HG03469 (cell line): ENCODE data around the gene SYS1.
"Not testable (repeated sequence)": the region's sequence is repeated elsewhere in the genome, so short reads cannot be mapped to it uniquely, and the experiment has no call there.

Experiments
- ATAC-seq: cut with Tn5 transposase; IDR thresholded peaks from one replicate; pipeline ENCODE4 v1.9.1; 2021; ENCODE audit warnings: mild to moderate bottlenecking, moderate library complexity, moderate number of reproducible peaks; ENCODE audit not compliant: unreplicated experiment

Gene SYS1

GRCh38 chr20:45339084-45339483 lies 23.9 kb upstream of the SYS1 start:
- no peak for ATAC-seq

GRCh38 chr20:45339799-45340198 lies 23.2 kb upstream of the SYS1 start:
- ATAC-seq = no peak

- no peak for ATAC-seq
These were observed 22.6 kb upstream of the SYS1 start for GRCh38 chr20:45340236-45340847.

GRCh38 chr20:45340951-45341350 lies 22.0 kb upstream of the SYS1 start:
- ATAC-seq = no peak

DNA sequence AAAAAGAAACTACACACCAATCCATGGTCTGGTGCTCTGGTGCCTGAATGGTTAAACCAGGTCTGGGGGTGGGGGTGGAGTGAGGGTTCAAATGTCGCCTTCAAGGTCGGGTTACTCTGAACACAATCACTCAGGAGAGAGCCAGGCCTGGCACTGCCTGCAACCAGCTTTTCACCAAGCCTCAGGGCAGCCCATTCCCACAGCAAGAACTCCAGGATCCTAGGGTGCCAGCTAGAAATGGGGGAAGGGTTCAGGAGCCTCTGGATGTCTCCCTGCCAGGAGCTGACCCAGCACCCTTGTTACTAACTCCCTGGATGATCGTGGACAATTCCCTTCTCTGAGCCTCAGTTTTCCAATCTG lies 21.4 kb upstream of the SYS1 start:
- no peak for ATAC-seq

GRCh38 chr20:45341939-45342854 lies 20.8 kb upstream of the SYS1 start:
- no peak for ATAC-seq

DNA sequence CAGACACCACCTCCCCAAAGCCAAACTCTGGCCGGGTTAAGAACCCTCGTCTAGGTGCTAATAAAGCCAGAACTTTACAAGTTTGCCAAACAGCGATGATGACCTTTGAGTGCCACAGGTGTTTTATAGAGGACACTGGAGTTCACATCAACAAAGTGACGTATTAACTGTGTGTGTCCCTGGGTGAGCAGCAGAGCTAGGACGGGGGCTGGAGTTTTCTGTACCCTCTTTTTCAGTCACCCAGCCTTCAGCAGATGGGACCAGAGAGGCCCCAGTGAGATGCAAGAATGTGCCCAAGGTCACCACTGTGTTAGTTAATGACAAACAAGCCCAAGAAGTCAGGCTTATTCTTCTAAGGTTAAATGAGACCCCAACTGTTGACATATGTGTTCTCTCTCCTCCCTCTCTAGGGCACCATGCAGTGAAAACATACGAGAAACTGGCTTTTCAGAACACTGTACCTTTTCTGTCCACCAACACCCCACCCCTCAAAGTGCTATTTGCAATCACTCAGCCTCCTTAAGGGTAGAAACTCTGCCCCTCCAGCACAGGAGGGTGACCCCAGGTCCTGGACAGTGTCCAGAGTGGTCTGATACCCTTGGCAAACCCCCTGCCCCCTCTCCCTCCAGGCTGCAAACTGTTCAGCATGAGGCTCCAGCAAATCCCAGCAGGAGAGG lies 20.0 kb upstream of the SYS1 start:
- ATAC-seq = no peak

- no peak for ATAC-seq
These were observed 19.3 kb upstream of the SYS1 start for GRCh38 chr20:45343532-45344167.

GRCh38 chr20:45344168-45344860 lies 18.6 kb upstream of the SYS1 start:
- no peak for ATAC-seq

DNA sequence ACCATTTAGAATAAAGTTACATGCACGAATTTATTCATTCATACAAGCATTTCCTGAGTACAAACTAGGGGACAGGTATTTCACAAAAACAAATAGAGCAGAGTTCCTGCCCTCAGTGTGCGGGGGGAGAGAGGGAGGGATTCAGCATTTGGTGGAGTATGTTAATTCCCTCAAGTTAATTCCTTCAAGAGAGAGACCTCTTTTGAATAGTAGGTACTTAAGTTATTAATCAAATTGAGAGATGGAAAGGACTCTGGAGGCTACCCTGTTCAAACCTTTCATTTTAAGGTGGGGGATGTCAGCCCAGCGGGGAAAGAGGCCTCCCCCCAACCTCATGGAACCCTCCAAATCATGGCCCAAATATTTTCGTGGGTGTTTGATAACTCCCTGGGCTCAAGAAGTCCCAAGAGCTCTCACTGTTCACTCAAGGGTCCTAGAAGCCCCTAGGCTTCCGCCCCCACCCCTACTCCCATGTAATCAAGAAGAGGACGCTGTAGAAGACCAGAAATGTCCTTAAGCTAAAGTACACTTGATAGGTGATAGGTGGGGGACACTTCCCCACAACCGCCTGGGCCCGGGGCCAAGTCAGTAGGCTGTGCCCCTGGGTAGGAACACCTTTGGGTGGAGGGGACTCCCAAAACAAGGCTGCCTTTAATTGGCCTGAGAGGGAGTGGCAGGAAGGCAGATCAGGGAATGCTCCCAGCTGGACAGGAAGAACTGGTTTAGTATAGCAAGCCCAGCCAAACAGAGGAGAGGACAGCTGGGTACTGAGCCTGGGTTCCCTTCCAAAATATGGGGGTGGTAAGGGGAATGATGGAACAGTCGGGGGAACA lies 17.6 kb upstream of the SYS1 start:
- ATAC-seq = no peak

GRCh38 chr20:45346291-45346718 lies 16.7 kb upstream of the SYS1 start:
- no peak for ATAC-seq

DNA sequence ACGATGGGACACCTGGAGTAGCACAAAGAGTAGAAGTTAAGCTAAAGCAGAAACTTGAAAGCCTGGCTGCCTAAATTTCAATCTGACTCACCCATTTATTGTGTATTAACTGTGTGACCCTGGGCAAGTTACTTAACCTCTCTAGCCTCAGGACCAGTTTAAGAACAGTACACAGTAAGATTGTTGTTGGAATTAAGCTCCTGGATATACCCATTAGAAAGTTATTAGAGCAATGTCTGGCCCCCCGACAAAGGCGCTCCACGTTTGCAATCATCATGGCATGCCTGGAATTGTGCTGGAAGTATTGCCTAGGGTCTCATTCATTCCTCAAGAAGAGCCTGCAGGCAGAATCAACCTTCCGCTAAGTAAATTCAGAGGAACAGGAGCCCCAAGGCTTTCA lies 16.1 kb upstream of the SYS1 start:
- no peak for ATAC-seq

GRCh38 chr20:45347297-45347935 lies 15.5 kb upstream of the SYS1 start:
- ATAC-seq = no peak

GRCh38 chr20:45347936-45348778 lies 14.8 kb upstream of the SYS1 start, which contains the start of gene SDC4:
SDC4 (minus strand) TSS chr20:45348424; CDS start chr20:45348384, 40 bp downstream.
- ATAC-seq = no peak

DNA sequence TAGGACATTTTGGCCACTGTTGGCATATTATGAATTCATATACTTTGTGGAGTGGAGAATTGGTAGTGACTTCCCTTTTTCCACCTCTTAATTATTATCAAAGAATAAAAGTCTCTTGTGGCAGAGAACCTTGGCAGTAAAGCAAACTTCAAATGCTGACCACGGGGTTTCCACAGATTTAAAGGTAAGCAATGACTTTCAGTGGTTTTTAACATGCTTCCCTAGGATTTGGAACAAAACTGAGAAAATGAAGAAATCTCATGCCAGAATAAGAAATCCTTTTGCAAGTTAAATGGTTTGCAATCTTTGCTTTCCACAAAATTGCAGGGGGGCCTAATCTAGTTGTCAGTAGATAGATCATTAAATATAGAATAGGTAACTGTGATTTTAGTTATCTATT lies 12.7 kb upstream of the SYS1 start:
- ATAC-seq = no peak

GRCh38 chr20:45350795-45351194 lies 12.2 kb upstream of the SYS1 start:
- ATAC-seq = not testable (repeated sequence)

DNA sequence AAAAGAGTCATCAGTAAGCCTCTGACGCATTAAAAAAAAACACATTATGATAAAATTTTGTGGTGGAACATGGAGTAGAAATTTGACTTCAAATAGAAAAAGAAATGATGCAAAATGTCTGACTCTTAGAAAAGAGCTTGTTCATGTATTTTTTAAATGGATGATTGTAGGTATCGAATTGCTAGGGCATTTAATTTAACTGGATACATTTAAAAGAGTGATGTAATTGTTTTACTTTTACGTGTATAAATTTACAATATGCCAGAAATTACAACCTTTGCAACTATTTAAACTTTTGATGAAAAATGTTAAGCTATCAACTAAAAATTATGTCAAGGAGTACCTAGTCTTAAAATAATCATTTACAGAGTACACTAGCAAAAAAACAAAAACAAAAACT lies 10.2 kb upstream of the SYS1 start:
- ATAC-seq = no peak

DNA sequence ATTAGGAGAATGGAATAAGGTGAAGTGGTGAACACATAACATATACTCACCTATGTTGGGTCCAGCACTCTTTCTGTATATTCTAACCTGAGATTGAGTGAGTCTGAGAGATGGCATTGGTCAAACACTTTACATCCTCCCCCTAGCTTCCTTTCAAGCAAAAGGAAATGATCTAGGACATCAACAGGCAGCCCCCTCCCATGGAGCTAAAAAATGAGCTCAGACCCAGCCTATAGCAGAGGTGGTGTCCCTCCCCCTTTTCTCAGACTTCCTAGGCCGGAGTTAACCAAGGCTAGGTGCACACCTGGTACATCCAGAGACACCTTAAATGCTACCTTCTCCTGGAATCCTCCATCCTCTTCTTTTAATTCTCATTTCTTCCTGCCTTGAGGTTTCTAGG lies 9.2 kb upstream of the SYS1 start:
- ATAC-seq = no peak
